Amygdala (tissue), 56 donors: ENCODE data around the gene KLHL25.

Experiments
- DNase-seq, 56 donors: peaks; one replicate each; lab custom pipeline; 2025; lab: John Stamatoyannopoulos, UW

KLHL25 gene

DNA sequence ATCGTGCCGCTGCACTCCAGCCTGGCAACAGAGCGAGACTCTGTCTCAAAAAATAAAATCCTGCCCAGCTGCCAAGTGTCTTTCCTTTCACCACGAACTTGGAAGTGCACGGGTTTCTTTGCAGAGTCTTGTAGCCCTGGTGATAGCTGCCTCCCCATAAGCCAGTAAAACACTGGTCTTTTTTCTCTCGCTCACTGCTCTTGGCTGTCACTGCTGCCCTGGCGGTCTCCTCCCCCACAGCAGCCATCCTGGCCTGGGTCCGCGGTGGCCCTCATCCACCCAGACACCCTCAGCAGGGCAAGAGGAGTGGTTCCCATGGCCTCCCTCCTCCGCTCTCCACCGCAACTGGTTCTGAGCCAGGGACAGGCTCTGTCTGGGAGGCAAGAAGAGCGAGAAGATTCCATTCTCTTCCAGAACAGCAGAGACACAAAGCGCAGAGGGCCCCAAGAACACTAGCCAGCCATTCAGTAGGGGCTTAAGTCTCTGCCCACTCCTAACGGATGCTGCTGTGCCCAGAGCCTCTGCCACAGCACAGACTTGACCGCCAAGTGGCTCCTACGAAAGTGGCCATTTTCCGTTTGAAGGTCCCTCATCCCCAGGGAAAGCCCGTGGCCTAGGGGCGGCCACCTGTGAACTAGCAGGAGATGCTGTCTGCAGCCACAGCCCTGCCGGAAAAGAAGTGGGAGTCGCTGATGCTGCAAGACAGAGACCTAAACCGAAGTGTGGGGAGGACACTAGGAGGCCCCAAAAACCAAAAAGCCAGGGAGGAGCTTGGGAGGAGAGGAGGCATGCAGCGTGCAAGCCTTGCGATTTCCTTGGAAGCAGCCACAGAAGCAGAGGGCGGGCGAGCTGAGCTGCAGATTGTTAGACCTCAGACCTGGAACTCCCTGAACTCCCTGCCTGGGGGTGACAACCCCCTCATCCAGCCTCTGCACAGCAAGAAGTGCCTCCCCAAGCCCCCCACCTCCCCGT lies 44.1 kb downstream of the KLHL25 start:
- peak in 50 of 56 donors; percentile 26 to 83 (median 65) for DNase-seq

DNA sequence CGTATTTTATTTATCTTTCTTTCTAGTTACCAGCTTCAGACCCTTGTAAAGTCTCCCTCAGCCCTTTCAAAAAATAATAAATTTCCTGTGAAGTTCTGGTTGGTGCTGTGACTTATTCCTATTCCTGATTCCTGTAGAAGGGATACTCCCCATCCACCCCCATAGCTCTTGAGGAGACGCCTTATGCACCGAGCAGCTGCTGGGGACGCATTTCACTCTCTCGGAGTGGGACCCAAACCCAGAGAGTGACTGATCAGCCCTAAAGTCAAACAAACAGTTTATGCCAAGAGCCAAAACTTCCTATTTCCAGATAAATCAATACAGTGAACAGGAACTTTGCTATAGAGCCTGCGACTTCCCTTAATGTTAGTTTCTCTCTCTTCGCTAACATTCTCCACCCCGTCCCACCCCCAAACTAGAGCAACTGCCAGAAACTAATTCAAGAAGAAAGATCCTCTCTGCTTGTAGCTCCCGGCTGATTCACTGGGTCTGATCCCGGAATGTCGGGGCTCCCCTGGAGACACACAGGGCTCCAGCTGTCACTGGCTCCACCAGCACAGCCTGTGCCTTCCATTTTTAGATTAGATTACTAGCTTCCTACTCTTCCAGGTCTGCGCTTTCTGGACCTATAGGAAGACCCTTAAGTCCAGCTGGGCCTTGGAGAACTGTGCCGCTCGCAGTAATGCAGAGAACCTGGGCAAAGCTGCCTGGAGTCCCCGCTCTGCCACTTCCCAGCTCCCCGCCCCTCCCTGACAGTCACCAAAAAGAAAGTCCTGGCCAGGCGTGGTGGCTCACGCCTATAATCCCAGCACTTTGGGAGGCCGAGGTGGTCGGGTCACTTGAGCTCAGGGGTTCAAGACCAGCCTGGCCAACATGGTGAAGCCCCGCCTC lies 45.2 kb downstream of the KLHL25 start:
- DNase-seq: peak in 6 of 56 donors; percentile 18 to 40 (median 26)

DNA sequence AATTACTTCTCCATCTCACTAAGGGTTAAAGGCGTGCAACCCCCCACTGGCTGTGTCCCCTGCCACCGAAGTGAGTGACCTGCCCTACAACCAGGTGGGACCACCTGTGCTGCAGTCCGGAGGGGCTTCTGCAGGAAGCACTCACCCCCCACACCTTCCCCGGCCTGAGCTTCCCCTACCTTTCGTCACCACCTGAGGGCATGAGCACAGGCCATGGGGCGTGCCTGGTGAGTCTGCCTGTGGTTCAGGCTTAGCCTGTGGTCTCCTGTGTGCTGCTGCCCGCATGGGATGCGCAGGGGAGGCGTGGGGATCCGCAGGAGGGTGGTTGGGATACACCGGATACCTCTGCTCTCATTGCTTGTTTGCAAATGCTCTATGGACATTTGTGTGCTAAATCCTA lies 46.0 kb downstream of the KLHL25 start:
- DNase-seq: no peak

DNA sequence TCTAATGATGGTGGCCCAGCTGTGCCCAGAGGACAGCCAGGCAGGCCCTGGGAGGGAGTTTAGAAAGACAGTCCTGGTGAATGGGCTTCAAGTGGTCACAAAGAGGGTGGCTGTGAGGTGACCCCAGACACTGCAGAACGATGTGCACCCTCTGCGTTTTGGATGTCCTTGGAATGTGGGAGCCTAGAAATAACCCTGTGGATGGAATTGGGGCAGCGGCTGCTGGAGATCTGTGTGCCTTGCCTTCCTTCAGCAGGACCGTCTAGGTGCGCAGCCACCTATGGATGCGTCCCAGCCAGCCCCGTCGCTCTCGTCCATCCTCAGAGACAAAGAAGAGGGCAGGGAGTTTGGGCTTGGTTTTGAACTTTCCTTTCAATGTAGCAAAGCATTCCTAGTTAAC lies 46.5 kb downstream of the KLHL25 start:
- no peak for DNase-seq

DNA sequence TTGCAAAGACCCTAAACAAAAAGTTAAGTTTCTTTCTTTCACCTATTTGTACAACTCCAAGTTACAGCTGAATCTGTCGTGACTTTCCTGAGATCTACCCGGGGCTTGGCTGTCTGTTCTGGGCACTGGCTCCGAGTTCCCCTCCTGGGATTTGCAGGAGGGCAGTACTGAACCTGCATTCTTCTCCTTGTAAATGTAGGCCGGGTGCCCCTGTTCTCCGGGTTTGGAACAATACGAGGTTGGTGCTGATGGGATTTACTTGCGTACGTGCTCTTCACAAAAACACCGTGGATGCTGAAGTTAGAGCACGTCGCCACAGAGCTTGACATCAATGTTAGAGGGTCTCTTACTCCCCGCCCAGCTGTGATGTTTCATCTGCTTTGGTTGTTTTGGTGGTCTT lies 48.1 kb downstream of the KLHL25 start:
- no peak for DNase-seq

DNA sequence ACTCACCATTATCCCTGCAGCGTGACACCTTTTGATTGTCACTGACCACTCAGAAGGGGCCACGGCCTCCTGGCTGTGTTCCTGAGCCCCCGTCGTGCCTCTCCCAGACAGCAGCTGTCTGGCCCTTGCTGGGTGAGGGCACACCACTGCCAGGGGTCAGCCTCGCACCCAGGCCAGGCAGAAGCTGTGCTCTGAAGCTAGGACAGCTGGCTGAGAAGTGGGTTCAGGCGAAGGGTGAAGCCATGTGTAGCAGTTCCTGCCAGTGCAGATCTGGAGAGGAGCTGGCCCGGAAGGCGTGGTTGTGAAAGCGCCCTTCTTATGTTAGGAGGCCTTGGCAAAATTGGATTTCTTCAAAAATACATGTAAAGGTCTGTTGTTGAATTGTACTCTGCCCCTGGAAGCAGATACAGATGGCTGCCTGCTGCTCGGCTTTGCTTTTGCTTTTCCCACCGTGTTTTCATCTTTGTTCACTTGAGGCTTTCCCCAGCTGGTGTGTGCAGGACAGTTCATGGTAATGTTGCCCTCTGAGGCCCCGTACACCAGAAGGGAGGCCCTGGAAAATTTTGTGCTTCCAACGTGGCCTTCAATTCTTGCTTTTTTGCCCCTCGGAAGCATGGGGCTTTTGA lies 49.1 kb downstream of the KLHL25 start:
- DNase-seq: no peak

DNA sequence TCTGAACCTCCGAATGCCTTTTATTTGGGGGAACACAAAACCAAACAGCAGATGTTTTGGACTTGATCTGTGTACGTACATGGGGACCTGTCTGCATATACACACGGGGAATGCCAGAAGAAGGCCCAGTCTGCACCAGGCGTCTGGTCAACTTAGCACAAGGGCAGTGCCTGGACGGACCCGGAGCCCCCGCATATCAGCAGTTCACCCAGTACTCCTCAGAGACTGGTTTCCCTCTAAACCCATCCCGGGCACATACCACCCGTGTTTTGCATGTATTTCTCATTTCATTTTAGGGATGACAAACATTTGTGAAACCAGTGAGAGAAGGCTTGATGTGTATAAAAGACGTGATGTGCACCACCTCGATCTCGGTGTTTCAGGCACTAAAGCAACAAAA lies 49.7 kb downstream of the KLHL25 start:
- no peak for DNase-seq

DNA sequence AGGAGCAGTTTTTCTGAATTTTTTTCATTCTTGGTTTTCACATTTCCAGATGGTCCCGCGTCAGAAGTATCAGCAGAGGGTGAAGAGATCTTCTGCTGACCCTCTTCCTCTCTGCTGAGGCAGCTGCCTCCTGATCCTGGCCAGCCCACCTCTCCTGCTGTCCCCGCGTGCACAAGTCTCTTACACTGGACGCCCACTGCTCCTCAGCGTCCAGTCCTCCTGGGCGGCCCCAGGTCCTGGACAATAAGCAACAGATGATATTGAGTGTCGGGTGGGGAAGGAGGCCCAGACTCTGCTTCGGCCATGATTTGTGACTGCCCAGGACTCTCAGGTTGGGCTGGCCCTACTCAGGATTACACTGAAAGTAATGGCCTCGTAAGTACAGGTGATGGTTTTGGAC lies 50.1 kb downstream of the KLHL25 start:
- DNase-seq: no peak

DNA sequence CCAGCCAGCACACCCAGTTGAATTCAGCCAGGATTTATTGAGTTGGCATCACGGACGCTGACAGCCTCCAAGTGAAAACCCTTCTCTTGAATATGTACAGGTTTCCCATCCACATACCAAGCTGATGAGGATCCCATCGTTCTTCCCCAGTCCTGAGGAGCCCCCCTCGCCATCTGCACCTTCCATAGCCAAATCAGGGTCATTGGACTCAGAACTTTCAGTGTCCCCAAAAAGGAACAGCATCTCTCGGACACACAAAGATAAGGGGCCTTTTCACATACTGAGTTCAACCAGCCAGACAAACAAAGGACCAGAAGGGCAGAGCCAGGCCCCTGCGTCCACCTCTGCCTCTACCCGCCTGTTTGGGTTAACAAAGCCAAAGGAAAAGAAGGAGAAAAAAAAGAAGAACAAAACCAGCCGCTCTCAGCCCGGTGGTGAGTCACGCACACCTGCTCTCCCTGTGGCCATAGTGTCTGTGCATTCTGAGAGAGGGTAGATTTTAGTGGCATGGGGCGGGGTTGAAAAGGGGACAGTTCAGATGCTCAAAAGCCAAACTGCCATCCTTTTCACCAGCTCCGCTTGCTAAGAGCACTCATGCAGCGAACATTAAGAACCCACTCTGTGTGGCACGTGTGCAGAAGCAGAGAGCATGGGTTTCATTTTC lies 51.2 kb downstream of the KLHL25 start:
- DNase-seq: no peak

DNA sequence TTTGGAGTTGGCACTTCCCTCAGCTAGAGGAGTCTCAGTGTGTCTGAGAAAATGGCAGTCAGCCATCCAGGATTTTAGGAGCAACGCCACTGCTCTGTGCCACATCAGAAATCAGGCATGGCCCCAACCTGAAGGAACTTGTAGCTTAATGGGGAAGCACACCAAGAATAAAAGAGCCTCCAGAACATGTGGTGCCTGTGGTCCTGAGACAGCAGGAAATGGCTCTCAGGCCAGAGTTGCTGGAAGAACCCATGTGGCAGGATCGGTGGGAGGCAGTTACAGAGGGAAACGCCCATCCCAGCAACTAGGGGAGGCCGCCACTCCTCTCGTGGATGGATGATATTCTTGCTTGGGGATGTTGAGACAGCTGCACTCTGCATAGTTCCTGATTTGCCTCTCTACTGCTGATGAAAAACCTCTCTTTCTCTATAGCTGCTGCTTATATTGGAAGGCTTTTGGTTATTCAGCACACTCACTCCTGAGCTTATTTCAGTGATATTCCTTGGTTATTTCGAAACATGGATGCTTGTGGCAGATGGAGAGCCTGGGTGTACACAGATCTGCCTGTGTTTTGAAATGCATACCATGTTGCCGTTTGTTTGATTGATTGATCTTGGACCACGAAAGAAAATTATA lies 52.4 kb downstream of the KLHL25 start:
- DNase-seq: peak in 15 of 56 donors; percentile 15 to 47 (median 34)

DNA sequence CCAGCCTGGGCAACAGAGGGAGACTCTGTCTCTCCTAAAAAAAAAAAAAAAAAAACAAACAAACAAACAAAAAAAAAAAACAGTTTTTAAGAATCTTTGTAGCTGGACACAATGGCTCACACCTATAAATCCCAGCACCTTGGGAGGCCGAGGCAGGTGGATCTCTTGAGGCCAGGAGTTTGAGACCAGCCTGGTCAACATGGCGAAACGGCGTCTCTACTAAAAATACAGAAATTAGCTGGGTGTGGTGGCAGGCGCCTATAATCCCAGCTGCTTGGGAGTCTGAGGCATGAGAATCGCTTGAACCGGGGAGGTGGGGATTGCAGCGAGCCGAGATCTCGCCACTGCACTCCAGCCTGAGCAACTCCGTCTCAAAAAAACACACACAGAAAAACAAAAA lies 53.1 kb downstream of the KLHL25 start:
- no peak for DNase-seq

DNA sequence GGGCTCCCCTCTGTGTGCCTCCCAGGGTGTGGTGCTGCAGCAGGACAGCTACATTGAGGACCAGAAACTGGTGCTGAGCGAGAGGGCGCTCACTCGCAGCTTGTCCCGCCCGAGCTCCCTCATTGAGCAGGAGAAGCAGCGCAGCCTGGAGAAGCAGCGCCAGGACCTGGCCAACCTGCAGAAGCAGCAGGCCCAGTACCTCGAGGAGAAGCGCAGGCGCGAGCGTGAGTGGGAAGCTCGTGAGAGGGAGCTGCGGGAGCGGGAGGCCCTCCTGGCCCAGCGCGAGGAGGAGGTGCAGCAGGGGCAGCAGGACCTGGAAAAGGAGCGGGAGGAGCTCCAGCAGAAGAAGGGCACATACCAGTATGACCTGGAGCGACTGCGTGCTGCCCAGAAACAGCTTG lies 53.7 kb downstream of the KLHL25 start:
- no peak for DNase-seq

DNA sequence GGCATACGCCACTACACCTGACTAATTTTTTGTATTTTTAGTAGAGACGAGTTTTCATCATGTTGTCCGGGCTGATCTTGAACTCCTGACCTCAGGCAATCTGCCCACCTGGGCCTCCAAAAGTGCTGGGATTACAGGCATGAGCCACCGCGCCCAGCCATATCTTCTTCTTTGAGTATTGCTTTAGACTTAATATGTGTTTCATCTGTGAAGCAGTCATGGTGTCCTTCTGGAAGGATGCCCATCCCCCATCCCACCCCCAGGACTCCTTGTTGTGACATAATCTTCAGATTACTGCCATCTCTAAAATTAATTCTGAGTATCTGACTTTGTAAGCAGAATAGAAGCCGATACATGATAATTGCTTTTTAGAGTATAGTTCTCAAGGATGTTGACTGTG lies 57.7 kb downstream of the KLHL25 start:
- no peak for DNase-seq

DNA sequence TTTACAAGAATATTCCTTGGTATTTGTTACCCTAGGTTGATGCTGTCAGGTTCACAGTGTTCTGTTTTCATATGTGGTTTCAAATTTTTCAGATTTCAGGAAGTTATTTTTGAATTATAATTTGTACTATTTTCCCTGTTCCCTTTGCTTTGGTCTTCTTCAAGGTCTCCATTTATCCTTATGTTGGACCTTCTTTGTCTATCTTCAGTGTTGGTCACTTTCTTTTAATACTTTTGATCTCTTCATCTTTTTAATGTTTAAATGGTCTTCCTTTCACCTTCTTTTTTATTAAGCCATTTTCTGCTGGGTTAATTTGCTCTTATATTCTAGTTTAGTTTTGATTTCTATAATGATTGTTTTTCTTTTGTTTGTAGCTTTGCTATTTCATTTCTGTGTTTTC lies 61.3 kb downstream of the KLHL25 start:
- no peak for DNase-seq

DNA sequence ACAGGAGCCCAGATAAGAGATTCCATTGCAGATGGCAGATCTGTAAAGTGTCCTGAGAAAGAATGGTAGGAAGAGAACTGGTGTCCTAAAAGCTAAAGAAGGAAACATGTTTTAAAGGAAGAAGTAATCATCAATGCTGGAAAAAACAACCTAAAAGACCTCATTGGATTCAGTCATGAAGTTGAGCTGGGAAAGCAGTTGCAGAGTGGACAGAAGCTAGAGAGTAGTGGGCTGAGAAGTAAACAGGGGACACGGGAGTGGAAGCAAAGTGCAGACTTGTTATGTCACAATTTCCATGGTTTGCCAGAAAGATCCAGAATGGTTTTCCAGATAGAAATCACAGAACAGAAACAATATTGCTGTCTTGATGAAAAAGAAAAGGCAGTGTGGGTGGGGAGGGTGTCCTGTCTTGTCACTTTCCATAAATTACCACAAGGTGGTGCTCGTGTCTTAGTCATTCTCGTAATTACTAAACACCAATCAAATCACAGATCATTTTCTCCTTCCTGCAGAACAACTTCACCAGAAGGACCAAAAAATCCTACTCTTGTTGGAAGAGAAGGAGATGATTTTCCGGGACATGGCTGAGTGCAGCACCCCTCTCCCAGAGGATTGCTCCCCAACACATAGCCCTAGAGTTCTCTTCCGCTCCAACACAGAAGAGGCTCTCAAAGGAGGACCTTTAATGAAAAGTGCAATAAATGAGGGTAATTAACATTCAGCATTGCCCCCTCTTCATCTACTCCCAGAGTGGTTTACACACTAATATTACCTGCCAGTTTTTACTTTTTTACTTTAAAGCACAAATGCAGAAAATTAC lies 64.5 kb downstream of the KLHL25 start:
- peak in 8 of 56 donors; percentile 13 to 73 (median 28) for DNase-seq

DNA sequence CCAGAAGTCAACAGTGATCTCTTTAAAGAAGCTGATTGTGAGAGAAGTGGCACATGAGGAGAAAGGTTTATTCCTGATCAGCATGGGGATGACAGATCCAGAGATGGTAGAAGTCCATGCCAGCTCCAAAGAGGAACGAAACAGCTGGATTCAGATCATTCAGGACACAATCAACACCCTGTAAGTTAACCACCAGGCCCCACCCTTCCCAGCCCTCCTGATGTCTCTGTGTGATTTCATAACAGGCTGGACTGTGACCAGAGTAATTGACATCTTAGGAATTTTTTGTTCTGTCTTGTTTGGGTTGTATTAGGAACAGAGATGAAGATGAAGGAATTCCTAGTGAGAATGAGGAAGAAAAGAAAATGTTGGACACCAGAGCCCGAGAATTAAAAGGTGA lies 67.7 kb downstream of the KLHL25 start:
- no peak for DNase-seq

DNA sequence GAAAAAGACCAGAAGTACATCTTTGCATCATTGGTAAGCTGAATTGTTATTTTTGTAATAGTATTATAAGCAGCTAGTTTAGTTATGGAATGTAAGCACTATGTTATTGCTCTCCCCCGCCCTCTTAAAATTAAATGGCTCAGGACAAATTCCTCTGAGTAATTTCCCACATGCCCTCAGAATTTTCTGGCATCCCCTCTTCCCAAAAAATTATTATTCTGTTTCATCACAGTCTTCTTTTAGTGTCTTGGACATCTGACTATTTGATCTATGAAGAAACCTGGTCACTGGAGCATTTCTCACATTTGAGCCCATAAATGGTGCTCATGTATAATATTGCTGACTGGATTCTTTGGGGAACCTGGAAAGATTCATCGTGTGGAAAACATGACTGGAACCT lies 68.3 kb downstream of the KLHL25 start:
- no peak for DNase-seq

DNA sequence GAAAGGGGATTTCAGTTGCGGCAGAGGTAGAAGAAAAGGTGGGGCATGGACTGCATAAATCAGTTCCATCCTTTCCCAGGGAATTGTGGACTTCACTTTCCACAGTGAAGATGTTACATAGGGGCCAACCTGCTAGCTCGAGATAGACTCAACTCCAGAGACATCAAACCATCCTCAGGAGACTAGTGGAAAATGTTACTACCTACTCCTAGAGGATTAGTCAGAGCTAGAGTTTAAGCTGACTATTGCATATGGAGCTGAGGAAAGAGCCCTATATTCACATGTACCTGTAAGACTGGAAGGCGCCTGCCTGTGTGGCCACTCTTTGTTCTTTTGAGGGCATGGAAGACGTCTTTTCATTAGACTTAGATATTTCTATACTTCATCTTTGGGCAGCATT lies 69.2 kb downstream of the KLHL25 start:
- DNase-seq: no peak

DNA sequence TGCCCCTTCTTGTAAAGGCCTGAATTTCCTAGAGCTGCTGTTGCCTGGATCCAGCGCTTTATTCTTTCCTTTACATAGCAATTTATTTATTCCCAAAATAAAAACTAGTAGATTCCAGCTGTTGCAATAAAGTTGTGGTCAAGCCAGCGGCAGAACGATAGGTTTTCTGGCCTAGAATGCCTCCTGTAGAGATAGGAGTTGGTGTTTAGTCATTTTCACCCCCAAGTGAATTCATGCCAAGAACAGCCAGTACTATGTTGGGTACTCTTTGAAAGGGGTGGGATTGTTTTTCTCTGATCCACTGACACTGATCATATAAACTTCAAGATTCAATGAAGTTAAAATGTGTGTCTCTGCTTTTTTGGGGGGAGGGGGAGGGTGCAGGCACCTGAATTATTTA lies 69.7 kb downstream of the KLHL25 start:
- DNase-seq: no peak
